Activated CD4-positive, alpha-beta T cell treated with anti-CD3 and anti-CD28 coated beads, Interleukin-2, amount 50 U/mL, for 24 hours (primary cell): Measurements from ENCODE around the gene FXYD7.
A peak's percentile ranks its signal among the peaks of the same experiment; 100 is the strongest.
"Not testable (repeated sequence)": the region's sequence is repeated elsewhere in the genome, so short reads cannot be mapped to it uniquely, and the experiment has no call there.

Experiments used
- DNase-seq, 2 donors: peaks; one replicate each; pipeline ENCODE4 v3.0.0-alpha.2; 2020; ENCODE audit warnings: low read depth in 1 of 2, low spot score in 1 of 2

The FXYD7 gene

DNA sequence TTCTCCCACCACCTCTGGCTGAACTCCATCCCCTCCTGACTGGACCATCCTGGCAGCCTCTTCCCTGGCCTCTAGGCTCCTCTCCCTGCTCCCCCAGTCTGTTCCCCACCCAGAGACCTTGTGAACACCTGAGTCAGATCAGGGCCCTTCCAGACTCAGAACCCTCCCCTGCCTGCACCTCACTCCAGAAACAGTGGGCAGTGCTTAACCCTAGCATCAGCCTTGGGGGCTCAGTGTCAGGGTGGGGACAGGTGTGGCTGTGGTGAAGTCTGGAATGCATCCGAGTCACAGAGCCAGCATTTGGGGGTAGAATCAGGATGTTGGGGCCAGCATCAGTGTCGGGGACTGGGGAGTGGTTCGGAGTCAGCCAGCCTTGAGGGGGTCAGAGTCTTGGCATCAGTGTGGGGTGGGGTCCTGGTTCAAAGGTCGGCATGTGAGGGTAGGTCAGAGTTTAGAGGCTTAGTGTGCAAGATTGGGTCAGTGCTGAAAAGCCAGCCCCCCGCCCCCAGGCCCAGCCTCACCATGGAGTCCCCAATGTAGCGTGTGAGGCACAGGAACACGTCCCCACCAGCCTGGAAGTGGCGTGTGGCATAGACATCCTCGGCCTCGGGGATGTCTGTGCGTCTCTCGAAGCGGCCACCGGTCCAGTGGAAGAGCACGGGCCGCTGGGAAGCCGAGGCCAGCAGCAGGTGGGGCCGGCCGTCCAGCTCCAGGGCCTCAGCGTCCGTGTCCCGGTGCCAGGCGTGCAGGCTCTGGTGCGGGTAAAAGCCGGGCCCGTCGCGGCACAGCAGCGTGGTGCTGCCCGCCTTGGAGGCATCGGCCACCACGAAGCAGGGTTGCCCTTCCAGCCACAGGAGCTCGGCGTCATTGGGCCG, 17.1 kb upstream of the FXYD7 start:
- DNase-seq = no peak

- DNase-seq = no peak
Measured at GRCh38 chr19:35126624-35126959, 16.5 kb upstream of the FXYD7 start.

DNA sequence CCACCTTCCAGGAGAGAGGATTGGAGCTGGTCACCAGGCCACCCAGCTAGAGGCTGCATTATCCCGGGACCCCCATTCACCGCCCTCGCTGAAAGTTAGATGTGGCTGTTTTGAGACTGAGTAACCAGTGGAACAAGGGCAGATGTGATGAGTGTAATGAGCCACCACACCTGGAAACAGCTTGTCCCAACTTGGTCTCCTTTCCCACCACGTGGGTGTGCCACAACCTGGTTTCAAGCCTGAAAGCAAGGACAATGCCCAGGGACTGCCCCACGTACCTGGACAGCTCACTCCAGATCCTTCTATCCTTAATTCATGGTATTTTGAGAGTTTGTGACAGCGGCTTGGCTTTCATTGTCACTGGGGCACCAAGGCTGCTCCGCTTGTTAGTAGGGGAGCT, 15.2 kb upstream of the FXYD7 start:
- no peak for DNase-seq

GRCh38 chr19:35128398-35129057, 14.5 kb upstream of the FXYD7 start:
- DNase-seq = no peak

DNA sequence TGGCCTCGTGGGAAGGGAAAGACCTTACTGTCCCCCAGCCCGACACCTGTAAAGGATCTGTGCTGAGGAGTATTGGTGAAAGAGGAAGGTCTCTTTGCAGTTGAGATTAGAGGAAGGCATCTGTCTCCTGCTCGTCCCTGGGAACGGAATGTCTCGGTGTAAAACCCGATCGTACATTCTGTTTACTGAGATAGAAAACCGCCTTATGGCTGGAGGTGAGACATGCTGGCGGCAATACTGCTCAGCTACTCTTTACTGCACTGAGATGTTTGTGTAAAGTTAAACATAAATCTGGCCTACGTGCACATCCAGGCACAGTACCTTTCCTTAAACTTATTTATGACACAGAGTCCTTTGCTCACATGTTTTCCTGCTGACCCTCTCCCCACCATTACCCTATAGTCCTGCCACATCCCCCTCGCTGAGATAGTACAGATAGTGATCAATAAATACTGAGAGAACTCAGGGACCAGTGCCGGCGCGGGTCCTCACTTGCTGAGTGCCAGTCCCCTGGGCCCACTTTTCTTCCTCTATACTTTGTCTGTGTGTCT, 13.3 kb upstream of the FXYD7 start:
- not testable (repeated sequence) for DNase-seq

GRCh38 chr19:35130761-35131720, 12.0 kb upstream of the FXYD7 start:
- no peak for DNase-seq

DNA sequence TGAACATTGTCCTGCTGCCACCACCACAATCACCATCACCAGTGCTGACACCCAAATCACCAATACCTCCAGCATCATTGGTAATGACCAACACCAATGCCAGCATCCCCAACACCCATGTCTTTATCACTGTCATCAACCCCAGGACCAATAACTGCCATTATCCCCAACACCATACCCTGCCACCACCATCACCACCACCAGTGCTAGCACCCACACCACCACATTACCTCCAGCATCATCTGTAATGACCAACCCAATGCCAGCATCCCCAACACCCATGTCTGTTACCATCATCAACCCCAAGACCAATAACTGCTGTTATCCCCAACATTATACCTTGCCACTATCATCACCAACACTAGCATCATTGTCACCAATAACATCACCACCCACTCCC, 10.8 kb upstream of the FXYD7 start:
- DNase-seq = no peak

DNA sequence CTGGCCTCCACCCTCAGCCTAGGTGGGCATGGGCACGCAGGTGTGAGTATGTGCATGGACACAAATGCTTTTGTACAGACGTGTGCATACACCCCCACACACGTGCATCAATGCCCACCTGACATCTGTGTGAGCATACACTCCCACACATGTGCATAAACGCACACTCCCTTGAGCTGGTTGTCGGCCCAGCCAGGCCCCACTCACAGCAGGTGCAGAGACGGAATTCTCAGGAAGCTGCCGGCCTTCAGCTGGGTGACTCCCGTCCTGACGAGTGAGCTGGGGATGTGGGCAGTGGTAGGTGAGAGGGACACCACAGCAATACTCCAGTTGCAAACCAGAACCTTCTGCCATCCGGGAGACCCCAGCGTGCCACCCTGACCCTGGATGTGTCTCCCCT, 9.2 kb upstream of the FXYD7 start:
- no peak for DNase-seq

- no peak for DNase-seq
Measured at GRCh38 chr19:35134601-35135242, 8.3 kb upstream of the FXYD7 start, which contains the start of gene LGI4. Gene LGI4 (minus strand): TSS chr19:35135059. CDS start chr19:35134680, 379 bp downstream.

DNA sequence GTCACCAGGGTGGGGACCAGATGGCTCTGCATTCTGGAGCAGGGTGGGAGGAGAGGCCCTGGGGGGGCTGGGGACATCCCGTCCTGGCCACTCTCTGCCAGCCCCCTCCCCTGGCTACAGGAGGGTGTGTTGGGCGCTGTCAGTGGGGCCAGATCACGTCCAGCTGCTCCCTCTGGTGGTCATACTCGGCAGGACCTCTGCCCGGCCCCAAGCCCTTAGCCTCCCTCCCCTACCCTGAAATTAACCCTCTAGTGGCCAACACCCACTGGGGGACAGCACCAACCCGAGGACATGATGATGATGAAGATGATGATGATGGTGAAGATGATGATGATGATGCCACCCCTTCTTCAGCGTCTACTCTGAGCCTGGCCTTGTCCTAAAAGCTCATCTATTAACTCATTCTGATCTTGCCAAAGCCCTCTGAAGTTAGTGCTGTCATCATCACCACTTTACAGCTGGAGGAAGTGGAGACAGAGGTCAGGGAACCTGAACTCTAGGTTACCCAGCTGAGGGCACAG, 7.6 kb upstream of the FXYD7 start:
- DNase-seq = peak; percentile 50 to 52

- no peak for DNase-seq
Measured at GRCh38 chr19:35136231-35136630, 6.8 kb upstream of the FXYD7 start.

DNA sequence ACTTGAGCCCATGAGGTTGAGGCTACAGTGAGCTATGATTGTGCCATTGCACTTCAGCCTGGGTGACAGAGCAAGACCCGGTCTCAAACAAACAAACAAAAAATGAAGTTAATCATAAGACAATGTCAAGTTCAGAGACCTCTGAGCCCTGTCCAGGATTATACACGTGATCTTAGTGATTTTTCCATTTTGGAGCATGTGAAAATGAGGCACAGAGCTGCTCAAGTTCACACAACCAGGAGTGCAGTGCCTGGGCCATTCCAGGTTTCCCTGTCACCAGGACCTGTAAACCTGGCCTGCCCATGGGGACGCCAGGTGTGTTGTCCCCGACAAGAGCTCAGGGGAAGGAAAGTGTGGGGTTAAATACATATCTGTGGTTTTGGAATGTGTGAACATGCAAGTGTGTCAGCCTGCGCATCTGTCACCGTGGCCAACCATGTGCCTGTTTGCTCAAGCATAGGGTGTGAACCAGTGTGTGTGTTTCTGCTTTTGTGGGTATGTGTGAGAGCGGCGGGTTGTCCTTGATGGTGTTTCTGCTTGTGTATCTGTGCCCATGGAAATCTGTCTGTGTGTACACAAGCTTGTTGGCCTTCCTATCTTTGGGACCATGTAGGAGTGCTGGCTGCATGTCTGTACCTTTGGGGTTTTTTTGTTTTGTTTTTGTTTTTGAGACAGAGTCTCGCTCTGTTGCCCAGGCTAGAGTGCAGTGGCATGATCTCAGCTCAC, 5.9 kb upstream of the FXYD7 start:
- DNase-seq = no peak

DNA sequence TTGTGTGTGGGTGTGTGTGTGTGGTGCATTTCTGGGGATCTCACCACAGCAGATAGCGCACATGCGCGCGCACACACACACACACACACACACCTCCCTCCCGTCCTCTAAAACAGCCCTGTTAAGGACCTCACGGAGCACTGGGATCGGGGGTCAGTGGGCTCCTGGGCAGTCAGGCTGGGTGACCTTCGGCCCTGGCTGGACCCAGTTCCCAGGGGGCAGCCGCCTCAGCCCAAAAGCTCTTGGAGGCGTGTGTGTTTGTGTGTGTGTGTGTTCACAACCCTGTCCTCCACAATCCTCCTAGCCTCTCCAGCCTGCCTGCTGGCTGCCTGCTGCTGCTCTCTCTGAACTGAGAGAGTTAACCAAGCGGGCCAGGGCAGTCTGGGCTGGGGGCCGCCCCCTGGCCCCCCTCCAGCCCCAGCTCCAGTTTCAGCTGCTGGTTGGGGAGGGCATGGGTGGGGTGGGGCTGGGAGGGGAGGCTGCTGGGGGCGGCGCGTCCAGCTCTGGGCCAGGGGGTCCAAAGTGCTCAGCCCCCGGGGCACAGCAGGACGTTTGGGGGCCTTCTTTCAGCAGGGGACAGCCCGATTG, 4.7 kb upstream of the FXYD7 start, which contains the start of gene FXYD1:
Gene FXYD1 (plus strand): TSS at position 520 of the 588 bp plus-strand sequence. CDS start 1,256 bp downstream, outside the sequence.
- DNase-seq = no peak

- DNase-seq = no peak
Measured at GRCh38 chr19:35140207-35140961, 2.7 kb upstream of the FXYD7 start.

GRCh38 chr19:35140962-35141836, 1.9 kb upstream of the FXYD7 start:
- DNase-seq = peak; percentile 94 to 95

DNA sequence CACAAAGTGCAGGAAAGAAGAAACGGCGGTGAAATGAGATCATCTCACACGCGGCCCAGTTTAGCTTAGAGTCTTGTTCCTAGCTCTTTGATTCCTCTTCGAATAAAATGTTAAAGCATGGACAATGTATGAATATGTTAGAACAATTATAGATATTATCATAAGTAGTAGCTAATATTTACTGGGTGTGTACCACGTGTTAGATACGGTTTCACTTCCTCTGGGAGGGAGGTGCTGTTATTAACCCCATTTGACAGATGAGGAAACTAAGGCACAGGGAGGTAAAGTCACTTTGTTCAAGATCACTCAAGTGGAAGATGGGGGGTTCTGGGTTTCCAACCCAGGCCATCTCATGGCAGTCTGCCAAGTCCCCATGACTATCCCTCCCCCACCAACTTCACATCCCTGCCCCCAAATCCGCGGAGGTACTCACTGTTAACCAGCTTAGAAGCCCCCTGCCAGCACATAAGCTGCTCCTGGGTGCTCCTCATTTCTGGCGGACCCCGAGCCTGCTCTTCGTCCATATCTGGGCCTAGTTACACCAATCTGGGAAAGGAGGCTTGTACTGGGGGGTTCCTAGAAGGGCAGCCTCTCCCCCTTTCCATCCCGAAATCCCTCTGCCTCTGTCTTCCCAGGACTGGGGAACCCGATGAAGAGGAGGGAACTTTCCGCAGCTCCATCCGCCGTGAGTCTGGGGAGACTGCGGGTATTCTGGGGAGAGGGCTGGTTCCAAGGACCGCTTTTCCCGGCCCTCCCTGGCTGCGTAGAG, 1.0 kb upstream of the FXYD7 start:
- no peak for DNase-seq
